HG03175 (cell line): ENCODE measurements around the gene ABHD6.
"Not testable (repeated sequence)": the region's sequence is repeated elsewhere in the genome, so short reads cannot be mapped to it uniquely, and the experiment has no call there.

Source experiments
- ATAC-seq: cut with Tn5 transposase; IDR thresholded peaks from one replicate; pipeline ENCODE4 v1.9.1; 2021; ENCODE audit warnings: mild to moderate bottlenecking, moderate library complexity; ENCODE audit not compliant: unreplicated experiment

The ABHD6 gene

DNA sequence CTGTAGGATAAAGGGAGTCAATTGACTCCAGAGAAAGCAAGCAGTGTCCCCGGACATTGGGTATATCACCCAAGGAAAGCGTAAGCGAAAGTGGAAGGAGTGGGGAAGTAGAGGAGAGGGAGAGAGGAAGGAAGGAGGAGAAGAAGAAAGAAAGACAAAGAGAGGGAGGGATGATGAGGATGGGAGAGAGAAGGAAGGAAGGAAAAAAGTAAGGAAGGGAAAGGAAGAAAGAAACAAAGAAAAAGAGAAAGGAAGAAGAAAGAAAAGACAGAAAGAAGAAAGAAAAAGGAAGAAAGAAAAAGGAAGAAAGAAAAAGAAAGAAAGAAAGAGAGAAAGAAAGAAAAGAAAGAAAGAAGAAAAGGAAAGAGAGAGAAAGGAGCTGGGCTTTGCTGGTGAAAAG is 27.7 kb upstream of the ABHD6 start:
- no peak for ATAC-seq

DNA sequence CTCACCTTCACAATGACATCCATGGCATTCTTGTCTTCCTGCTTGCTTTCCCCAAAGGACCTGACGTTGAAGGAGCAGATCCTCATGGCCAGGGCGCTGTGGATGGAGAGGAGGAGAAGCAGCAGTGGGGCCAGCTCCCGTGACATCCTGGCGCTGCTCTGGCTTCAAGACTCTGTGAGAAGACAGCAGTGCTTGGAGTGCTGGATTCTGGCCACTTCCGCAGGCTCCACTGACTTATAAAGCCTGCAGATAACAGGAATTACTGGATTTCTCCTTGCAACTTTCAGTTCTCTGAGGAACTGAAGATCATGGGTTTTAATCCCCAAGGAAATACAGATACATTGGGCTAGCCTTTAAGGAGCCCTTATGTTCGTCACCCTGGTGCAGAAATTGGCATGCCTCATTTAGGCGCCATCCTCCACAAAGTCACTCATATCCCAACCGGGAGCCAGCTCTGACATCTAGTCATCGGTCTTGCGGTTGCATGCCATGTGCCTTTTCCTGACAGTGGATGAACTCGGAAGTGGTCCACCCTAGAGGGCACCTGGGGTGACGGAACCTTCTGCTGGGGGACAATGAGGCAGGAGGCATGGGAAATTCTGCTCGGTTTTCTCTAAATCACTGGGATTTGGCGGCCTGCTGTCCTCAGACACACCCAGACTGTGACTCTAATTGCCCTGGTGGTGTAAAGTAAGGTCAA is 26.7 kb upstream of the ABHD6 start, which contains the start of gene DNASE1L3:
Gene DNASE1L3, minus strand, starts transcription at position 212 of the 700 bp plus-strand sequence. Its CDS starts 66 bp downstream, at position 146.
- no peak for ATAC-seq

DNA sequence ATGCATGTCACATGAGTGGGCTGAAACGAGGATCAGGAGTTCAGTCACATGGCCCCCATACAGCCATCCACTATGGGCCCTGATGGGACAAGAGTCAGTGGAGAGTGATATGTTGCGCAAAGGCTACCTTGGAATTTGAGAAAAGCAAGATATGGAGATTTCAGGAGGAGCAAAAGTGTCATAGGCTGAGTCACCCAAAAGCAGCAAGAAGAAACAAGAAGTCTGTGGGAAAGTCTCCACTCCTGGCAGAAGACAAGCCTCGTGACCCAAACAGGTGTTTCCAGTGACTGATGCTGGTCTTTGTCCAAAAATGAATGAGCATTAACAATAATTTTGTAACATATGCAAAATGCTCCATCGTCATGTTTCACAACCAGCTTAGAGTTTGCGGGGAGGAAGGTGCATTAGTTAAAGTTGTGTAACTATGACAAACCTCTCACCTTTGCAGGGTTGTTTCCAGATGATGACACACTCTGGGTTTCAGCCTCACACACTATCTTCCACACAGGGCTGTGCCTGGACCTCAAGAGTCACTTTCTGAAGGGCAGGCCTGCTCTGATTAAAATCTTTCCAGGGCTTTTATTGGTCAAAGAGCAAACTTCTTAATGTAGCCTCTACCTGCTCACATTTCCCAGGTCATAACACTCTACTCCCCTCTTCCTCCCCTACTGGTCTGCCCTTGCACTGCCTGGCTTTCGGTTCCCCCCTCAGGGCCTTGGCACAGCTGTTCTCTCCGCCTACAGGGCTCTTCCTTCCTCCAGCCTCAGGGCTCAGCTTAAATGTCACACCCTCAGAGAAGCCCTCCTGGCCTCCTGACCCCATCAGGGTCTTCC is 22.9 kb upstream of the ABHD6 start:
- peak; percentile 76 for ATAC-seq

DNA sequence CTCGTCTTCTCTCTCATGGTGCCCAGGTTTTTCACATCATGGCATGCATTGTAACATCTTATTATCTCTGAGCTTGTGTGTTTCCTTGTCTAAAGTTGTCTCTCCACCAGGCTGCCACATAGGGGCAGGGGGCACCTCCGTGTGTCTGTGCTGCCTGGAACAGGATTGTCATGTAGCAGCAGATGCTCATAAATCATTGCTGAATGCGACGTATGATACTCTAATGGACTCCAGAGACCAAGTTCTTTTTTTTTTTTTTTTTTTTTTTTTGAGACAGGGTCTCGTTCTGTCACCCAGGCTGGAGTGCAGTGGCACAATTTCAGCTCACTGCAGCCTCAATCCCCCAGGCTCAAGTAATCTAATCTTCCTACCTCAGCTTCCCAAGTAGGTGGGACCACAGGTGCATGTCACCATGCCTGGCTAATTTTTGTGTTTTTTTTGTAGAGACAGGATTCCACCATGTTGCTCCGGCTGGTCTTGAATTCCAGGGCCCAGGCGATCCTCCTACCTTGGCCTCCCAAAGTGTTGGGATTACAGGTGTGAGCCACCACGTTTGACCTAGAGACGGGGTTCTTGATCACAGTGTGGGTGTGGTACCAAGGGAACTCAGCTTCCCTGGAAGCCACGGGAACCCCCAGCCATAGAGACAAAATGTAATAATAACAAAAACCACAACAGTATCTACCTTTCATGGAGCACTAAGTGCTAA is 22.1 kb upstream of the ABHD6 start:
- peak; percentile 14 for ATAC-seq

- ATAC-seq = no peak
Measured at GRCh38 chr3:58216496-58217195, 20.9 kb upstream of the ABHD6 start.

- ATAC-seq = peak; percentile 34
Measured at GRCh38 chr3:58217209-58217811, 20.3 kb upstream of the ABHD6 start.

- ATAC-seq = no peak
Measured at GRCh38 chr3:58218904-58219303, 18.7 kb upstream of the ABHD6 start.

DNA sequence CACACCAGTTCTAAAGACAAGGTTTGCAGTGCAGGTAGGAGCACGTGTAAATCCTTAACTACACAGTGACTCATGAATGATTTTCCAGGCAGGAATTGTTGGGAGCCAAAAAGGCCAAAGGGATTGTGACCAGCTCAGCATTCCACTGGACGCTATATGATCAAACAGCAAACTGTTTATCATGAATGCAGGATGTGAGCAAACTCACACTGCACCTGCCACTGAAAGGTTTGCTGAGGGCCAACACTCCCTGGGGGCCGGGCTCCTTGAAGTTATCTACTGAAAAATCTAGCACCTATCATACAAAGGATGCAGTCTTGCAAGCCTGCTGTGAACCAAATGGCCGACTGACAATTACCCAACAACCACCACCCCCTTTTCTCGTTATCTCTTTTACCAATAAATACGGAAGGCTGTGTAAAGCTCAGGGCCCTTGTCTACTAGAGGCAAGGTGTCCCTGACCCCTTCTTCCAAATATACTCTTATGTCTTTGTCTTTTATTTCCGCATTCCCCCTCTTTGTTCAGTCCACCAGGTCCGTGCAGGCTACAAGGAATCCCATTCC is 15.3 kb upstream of the ABHD6 start:
- no peak for ATAC-seq

DNA sequence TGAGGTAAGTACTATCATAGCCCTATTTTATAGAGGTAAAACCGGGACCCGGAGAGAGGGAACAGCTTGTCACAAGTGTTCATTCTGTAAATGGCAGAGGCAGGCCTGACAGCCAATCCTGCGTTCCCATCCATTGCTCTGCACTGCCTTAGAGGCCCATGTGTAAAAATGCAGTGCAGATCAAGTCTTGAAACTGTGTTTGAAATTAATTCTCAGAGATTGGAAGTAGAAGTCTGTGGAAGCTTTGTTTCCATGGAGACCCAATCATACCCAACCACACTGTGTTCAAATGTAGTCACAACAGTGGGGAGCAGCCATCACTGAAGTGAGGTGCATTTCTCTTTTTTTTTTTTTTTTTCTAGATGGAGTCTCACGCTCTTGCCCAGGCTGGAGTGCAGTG is 13.7 kb upstream of the ABHD6 start:
- ATAC-seq = no peak

DNA sequence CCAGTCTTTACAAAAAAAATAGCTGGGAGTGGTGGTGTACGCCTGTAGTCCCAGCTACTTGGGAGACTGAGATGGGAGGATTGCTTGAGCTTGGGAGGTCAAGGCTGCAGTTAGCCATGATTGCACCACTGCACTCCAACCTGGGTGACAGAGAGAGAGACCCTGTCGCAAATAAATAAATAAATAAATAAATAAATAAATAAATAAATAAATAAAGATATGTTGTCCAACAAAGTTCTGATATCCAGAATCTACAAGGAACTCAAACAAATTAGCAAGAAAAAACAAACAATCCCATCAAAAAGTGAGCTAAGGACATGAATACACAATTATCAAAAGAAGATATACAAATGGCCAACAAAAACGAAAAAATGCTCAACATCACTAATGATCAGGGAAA is 9.7 kb upstream of the ABHD6 start:
- not testable (repeated sequence) for ATAC-seq

GRCh38 chr3:58230876-58231552 is 6.6 kb upstream of the ABHD6 start:
- ATAC-seq = no peak

- no peak for ATAC-seq
Measured at GRCh38 chr3:58231666-58232065, 5.9 kb upstream of the ABHD6 start.

DNA sequence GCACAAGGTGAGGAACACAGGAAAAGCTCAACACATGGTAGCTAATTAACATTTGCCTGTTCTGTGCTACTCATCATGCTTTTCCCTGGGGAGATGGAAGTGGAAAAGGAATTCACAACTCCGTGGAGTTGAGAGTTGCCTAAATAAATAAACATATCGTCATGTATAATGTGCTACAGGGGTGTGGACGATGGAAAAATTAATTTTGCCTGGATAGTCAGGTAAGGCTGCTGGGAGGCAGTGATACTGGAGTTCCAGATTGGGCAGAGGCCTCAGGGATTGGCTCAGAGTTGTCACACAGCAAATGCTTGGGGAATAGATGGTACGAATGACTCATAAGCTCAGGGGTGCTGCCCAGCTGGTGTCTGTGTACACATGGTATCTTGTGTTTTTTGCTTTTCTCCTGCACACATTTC is 3.1 kb upstream of the ABHD6 start:
- no peak for ATAC-seq

GRCh38 chr3:58235970-58236369 is 1.6 kb upstream of the ABHD6 start:
- ATAC-seq = no peak

DNA sequence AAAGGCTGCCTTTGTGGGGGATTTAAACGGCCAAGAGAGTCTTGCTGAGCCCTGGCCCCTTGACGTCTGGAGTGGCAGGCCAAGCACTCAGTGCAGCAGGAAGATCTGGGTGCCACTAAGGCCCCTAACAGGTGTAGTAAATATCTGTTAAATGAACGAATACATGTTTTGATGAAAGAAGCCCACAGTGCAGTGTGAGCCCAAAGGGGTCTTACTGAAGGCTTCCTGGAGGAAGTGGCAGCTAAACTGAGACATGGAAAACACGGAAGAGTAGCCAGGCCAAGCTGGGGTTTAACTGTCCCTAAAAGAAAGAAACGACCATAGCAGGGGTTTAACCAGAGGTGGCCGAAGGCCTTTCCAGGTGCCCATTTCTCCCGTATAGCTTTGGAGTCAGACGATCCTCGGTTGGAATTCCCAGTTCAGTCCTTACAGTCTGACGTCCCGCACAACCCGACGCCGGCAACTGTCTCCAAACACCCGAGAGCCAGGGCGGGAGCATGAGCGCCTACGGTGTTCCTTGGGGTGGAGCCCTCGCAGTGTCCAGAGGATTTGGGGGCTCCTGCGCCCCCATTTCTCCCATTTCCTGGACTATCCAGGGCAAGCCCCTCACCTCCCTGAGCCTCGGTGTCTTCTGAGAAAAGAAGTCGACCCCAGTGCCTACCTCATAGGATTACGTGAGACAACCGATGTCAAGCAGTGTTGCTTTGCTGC is 910 bp upstream of the ABHD6 start:
- ATAC-seq = no peak

DNA sequence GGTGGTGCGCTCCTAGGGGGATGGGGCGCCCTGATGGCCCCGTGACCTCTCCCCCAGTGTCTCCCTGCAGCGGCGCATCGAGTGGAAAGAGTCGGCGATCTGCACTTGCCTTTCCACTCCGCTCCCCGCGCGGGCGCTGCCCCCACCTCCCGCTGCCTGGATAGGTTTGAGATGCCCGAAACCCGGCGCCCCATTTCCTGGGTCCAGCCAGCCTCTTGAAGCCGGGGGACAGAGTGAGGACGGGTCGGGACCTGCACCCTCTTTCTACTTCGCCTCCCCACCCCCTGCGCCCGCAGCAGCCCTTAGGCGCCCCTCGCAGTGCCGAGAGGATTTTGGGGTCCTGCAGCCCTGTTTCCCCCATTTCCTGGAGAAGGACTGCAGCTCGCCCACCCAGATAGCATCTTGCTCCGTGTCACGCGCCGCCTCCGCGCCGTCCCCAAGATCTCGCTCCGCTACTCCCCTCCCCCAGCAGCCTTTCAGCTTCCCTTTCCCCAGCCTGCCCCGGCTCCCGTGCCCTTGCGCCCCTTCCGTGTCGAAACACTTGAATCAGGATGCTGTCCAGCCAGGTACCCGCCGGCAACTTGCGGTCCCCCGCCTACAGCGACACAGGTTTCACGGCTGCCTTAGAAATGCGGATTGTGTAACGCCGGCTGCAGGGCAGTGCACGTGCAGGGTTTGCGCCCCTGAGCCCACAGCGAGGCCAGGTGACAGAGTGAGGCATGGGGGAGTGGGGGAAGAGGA is 519 bp downstream of the ABHD6 start:
- peak; percentile 37 for ATAC-seq

GRCh38 chr3:58238830-58239229 is 1.2 kb downstream of the ABHD6 start:
- ATAC-seq = no peak

- no peak for ATAC-seq
Measured at GRCh38 chr3:58241306-58242044, 3.9 kb downstream of the ABHD6 start.
